Neural progenitor cell (in vitro differentiated cells): ENCODE measurements around the gene CADM1.

Experiments
- CTCF ChIP-seq: fragments of 200-600 bp; sonication (generic); IDR thresholded peaks from 2 replicates; pipeline ENCODE4 v1.5.1; 2017; ENCODE audit warnings: antibody characterized with exemption, mild to moderate bottlenecking
- EZH2 ChIP-seq: fragments of 200-600 bp; sonication (generic); IDR thresholded peaks from 2 replicates; pipeline ENCODE4 v1.6.1; 2017; ENCODE audit warnings: antibody characterized with exemption, mild to moderate bottlenecking, moderate library complexity

DNA sequence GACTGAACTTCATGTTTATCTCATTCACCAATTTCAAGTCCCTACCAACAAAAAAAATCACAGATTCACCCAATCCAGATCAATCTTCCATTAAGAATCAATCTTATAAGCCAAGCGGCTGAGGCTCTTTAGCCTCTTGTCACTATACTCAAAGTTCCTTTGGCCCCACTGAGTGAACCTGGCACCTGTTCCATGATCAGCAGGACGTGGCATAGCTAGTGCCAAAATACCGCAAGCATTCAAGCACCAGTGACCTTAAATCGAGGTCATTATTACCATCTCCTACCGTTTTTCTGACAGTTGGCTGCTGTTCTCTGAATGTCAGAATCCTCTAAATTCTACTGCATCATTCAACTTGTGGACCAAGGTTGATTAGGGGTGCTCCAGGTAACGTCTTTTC, 141.2 kb downstream of the CADM1 start:
- TF ChIP-seq CTCF = no peak
- no peak for TF ChIP-seq EZH2
